HPDE6-E6E7 (cell line): ENCODE data around the gene CTTN.
"Not testable (repeated sequence)": the region's sequence is repeated elsewhere in the genome, so short reads cannot be mapped to it uniquely, and the experiment has no call there.

Experiments
- DNase-seq: peaks from one replicate; pipeline ENCODE4 v3.0.0; 2011; ENCODE audit warnings: missing footprints; ENCODE audit errors: extremely low spot score

The CTTN gene

GRCh38 chr11:70454197-70454767 lies 56.0 kb downstream of the CTTN start:
- DNase-seq: no peak

- DNase-seq: not testable (repeated sequence)
Observed at GRCh38 chr11:70454811-70455210, 56.5 kb downstream of the CTTN start.

- no peak for DNase-seq
Observed at GRCh38 chr11:70455354-70455753, 57.0 kb downstream of the CTTN start.

GRCh38 chr11:70456921-70457532 lies 58.7 kb downstream of the CTTN start:
- DNase-seq: no peak

- no peak for DNase-seq
Observed at GRCh38 chr11:70458736-70459135, 60.4 kb downstream of the CTTN start.

- no peak for DNase-seq
Observed at GRCh38 chr11:70460111-70460510, 61.8 kb downstream of the CTTN start.

- DNase-seq: no peak
Observed at GRCh38 chr11:70460964-70461363, 62.6 kb downstream of the CTTN start.

- no peak for DNase-seq
Observed at GRCh38 chr11:70462818-70463477, 64.6 kb downstream of the CTTN start.

- DNase-seq: no peak
Observed at GRCh38 chr11:70463478-70464255, 65.3 kb downstream of the CTTN start.

- no peak for DNase-seq
Observed at GRCh38 chr11:70464509-70465361, 66.4 kb downstream of the CTTN start.

GRCh38 chr11:70466154-70466553 lies 67.8 kb downstream of the CTTN start:
- DNase-seq: peak; percentile 19

- DNase-seq: no peak
Observed at GRCh38 chr11:70466596-70466995, 68.3 kb downstream of the CTTN start.

- peak; percentile 38 for DNase-seq
Observed at GRCh38 chr11:70467201-70468085, 69.1 kb downstream of the CTTN start.

GRCh38 chr11:70468256-70469195 lies 70.2 kb downstream of the CTTN start:
- no peak for DNase-seq

GRCh38 chr11:70470127-70470526 lies 71.8 kb downstream of the CTTN start:
- DNase-seq: no peak

GRCh38 chr11:70471254-70471653 lies 72.9 kb downstream of the CTTN start:
- DNase-seq: peak; percentile 51

GRCh38 chr11:70472240-70472639 lies 73.9 kb downstream of the CTTN start:
- DNase-seq: no peak

- no peak for DNase-seq
Observed at GRCh38 chr11:70473186-70473872, 75.0 kb downstream of the CTTN start.
